ENCODE results near the gene EFCAB6.

The EFCAB6 gene

DNA sequence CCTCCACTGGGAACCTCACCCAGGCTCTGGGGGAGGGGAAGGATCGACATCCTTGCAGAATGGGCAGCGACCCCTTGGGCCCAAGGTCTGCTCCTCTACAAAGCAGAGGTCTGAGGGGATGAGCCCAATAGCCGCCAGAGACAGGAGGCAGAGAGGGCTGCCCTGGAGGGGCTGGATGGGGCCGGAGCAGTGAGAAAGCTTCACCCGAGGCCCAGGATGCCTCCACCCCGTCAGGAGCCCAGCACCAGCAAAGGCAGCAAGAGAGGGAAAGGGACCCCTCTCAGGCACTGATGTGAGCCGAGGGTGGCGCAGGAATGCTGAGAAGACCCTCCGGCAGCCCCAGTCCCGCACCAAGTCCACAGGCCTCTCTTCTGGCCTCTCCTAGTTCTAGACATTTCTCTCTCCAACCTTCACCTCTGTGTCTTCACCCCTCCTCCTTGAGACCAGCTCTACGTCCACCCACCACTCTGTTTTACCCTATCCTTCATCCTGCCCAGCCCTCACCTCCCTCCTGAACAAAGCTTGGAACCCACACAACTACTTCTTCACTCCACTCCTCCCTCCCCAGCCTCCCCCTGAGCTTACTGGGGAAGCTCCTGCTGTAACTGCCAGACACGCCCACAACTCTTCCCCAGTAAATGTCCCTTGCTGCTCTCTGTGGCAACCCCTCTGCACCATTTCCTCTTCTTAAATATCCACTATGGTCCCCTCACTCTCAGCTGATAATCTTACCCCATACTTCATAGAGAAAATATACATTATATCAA, 268.4 kb downstream of the EFCAB6 start:
- no peak for DNase-seq (ENCODE audit: low spot score)

DNA sequence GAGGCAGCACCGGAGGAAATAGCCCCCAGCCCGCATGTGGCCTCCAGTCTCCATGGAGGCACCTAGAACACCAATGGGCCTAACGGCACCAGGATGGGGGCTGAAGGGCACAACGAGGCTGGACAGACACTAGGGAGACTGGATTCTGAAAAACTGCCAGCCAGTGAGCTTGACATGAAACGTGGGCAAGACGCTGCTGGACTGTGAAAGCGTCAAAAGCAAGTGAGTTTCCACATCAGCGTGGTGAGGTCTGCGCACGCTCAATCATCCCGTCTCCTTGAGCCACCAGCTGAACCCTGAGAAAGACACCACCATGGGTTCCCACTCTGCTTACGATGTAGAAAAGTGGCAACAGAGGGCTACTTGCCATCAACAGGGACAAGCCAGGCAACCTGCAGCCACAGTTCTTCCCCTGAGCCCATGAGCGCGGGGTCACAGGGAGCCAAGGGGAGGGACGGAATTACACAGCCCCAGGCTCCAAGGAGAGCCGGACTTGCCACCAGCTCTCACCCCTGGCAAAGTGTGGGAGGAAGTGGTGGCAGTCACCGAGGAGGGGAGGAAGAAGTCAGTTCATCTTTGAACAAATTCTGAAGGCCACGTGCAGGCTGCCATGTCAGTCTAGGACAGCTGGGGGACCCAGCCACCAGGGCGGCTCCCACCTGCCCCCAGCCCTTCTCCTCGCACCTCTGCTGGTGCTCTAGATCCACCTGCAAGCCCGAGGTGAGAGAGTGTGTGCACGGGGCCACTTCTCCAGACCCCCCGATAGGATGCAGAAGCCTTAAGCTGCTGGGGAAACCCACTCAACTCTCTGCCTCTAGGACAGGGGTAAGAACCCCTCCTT, 269.2 kb downstream of the EFCAB6 start:
- no peak for DNase-seq (ENCODE audit: low spot score)

DNA sequence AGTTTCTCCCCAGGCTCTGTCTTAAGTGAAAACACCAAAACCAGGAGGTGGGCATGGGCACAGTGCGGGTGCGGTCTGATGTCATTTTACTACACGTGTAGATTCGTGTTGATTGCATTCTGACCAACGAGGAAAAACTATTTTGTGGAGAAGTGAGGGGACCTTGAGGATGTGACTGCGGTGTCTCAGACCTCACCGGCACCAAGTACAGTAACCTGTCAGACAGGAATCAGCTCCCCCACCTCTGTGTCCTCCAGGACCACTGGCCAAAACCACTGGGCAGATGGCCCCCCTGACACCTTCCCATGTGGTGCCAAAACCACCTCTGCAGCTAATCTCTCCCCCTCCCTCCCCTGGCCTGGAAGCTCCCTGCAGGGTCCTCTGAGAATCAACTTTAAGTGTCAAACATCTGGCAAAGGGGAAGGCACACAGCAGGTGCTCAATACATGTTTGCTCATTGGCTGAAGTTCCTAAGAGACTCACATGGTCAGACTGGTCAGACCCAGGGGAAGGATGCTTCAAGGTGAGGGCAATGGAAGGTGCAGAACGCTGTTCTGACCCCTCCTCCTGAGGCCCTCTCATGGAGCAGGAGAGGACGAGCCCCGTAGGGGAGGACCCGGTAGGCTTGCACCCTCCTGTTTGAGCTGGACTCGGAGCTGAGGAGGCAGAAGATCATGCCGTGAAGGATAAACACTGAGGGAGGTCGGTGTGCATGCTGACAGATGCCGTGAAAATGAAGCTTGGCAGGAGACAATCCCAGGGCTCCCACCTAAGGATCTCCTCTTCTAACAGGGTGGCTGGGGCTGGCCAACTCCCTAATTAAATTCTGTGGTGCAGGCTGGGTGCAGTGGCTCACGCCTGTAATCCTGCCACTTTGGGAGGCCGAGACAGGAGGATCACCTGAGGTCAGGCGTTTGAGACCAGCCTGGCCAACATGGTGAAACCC, 270.4 kb downstream of the EFCAB6 start:
- no peak for DNase-seq (ENCODE audit: low spot score)

DNA sequence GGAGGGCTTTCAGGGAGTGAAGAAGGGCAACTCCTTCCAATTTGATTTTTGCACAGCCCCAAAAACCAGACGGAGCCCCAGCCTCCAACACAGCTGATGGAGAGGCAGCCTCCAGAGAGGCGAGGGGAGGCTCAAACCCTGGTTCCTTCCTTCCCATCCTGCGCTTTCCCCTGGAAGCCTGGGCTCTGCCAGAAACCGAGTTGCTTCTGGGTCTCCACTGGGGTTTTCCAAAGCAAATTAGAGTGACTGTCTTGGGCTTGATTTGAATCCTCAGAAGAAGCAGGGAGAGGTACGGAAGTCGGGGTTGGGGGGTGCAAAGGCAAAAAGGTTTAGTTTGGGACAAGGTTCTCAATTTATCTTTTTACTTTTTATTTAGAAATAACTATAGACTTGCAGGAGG, 271.1 kb downstream of the EFCAB6 start:
- DNase-seq (ENCODE audit: low spot score): no peak

DNA sequence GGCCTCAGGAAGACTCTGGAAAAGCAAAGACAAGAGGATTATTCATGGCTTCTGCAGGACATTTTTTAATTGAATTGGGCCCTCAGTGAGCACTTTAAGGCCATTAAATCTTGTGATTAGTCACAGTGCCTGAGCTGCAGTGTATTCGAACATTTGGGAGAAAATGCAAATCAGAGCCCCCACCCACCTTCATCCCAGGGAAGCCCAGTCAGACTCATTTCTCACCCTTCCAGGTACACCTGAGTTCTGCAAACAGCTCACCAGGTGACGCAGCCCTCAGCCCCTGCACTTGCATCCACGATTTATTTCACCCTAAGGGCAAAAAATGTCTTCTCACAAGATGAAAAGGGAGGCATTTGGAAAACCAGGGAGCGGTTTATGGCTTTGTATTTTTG, 271.6 kb downstream of the EFCAB6 start:
- no peak for DNase-seq (ENCODE audit: low spot score)

DNA sequence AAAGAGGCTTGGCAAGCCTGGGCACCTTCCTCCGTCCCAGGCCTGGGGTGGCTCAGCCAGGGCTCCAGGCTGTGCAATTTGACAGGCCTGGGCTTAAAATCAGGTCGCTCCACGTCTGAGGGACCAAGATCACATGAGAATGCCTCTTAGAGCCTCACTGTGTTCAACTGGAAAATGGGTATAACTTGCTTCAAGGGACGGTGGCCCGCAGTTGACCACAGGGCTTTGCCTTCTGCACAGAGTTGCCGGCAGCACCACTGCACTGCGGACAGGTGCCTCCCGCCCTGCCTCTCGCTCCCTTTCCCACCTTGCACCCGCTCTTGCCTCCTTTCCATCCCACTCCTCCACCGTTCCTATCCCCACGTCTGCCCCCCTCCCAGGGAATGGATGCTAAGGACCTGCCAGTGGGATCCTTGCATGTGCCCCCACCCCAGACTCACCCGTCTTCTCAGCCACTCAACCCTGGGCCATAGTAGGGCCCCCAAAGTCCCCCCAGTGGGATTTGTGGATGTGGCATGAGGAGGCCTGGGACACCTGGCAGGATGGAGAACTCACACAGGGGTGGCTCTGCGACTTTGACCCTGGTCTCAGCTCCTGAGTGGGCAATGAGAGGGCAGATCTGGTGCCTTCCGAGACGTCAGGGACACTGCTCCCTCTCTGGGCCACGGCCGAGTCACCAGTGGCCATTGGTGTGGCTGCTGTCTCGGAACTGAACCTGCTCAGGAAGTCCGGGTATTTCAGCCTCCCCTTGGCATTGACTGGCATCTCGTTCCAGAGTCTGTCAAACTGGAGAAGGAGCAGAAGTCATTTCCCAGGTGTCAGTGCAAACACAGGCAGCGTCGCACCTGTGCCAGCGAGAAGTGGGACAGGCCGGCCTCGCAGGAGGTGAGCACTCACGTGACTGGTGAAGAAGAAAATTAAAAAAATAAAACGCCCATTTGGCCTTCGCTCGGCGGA, 272.3 kb downstream of the EFCAB6 start:
- DNase-seq (ENCODE audit: low spot score): no peak

DNA sequence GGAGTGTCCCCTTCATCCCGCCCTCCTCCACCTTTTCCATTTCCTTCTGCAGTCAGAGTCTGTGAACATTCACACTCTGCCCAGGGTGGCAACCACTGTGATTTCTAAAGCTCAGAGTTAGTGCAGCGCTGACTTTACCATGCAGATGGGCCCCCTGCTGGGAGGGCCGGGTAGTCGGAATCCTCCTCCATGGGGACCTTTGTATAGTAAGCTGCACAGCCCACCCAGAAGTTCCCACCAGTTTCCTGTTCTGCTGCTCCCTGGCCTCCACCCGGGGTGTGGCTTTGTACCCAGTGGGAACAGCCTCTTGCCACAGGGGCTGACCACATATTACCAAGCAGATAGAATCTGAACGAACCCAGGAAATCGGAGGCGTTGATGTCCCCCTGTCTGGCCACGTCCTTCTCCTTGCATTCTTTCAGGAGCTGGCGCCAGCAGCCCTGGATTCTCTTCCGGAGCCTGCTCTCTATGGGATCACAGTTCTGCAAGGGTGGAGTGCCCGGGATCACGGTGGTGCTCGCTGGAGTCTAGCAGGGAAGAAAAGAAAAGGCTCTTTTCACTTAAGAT, 275.0 kb downstream of the EFCAB6 start:
- no peak for DNase-seq (ENCODE audit: low spot score)

DNA sequence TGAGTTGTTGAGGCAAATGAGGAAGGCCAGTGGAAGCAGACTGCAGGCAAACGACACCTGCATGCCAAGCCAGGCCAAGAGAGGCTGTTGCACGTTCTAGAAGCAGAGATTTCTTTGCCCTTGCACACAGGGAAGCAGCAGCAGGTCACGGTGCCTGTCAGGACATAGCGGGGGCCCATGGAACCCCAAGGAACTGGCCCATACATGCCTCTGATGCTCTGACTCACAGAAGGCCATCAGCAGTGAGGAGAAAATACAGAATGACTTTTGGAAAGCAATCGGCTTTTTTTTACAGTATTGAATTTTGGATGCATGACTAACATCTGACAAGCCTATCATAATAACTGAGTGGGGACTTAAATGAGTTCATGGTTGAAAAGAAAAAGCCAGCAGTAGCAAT, 276.4 kb downstream of the EFCAB6 start:
- DNase-seq (ENCODE audit: low spot score): no peak

DNA sequence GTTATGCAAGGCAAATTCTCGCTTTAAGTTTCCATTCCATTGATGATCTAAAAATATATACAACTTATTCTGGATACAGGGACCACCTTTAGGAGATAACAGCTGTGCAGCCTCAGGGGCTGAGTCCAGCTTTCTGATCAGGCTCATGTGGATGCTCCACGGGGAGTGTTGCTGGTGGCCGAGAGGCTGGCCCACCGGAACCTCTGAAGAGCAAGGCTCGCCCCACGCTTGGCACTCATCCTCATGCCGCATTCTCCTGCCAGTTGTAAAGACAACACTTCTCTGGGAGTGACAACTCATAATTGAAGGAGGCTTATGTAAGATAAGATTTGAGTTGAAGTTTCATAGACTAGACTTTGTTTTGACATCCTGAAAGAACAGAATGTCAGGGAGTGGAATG, 276.8 kb downstream of the EFCAB6 start:
- DNase-seq (ENCODE audit: low spot score): no peak

DNA sequence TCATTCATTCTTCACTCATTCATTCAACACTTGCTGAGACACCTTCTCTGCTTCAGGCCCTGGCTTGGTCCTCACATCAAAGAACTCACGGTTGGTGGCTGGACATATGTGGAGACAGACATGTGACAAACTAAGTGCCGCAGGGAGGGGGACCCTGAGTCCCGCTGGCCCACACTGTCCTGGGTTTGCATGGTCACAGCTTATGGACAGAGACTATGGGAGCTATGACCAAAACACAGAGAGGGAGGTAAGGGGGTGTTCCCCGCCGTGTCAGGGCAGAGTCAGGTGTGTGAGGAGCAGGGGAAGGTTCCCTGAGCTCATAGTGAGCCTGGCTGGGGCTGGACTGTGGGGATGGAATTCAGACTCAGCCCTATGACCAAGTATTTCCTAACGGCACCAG, 277.2 kb downstream of the EFCAB6 start:
- no peak for DNase-seq (ENCODE audit: low spot score)

DNA sequence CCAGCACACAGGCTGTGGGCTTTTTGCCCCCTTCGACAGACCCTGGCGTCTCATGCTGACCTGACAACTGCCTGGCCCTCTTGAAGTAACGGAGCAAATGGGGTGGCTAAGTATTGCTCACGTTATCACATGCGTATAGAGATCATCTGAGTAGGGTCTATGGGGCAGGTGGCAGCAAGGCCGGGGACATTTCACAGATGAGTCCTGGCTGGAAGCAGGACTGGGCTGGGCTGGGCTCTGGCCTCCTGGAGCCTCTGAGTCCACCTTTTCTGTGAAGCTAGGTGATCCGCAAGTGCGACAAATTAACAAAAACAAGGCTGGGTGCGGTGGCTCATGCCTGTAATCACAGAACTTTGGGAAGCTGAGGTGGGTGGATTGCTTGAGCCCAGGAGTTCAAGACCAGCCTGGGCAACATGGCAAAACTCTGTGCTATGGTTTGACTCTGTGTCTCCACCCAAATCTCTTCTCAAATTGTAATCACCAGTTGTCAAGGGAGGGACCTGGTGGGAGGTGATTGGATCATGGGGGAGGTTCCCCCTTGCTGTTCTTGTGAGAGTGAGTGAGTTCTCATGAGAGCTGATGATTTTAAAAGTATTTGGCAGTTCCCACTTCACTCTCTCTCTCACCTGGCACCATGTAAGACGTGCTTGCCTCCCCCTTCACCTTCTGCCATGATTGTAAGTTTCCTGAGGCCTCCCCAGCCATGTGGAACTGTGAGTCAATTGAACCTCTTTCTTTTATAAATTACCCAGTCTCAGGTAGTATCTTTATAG, 278.3 kb downstream of the EFCAB6 start:
- DNase-seq (ENCODE audit: low spot score): no peak

DNA sequence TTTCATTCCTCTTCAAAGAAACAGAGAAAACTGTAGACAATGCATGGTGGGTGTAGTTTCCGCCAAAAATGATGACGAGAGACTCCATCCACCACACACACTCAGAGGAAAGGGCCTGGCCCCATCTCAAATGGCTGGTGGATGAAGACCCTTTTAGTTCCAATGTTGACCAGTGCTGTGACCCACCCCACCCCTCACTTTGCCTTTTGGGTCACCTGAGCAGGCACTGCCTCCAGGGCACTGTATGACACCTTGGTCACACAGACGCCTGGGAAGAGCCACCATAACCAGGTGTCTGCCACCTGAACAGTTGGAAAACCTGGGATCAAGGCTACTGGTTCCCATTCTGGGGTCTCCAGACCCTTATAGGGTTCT, 279.0 kb downstream of the EFCAB6 start:
- DNase-seq (ENCODE audit: low spot score): no peak

DNA sequence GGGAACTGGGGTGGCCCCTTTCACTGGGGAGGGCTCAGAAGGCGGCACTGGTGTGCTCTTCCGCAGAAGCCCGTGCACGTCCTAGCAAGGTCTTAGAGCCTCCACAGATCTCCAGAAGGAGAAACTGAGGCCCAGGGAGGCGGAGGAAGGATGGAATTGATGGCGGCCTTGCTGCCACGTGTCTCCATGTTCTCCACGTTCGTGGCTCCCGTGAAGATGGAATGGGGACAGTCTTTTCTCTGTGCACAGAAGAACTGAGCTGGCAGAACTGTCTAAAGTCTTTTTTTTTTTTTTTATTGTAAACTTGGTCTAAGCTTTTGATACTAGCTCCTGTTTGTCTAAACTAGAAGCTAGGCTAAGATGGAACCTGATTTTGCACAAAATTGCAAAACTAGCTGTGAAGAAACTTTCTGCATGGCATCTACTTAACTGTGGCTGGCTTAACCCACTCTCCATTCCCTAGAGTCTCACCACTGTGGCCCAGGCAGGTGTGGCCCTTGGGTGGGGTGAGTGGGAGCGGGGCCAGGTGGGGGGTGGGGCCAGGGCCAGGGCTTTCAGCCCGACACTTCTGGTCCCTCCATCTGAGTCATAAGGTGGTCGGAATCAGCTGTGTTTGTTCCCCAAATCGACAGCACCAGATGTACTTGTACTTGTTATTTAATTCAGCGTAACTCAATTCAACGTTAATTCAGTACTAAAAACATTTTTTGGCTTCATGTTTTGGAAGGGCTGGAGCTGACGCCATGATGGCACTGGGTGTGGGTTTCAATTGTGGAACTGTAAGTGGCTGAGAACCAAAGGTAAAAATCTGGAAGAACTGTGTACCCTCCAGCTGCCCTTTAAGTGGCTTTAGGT, 279.6 kb downstream of the EFCAB6 start:
- no peak for DNase-seq (ENCODE audit: low spot score)

DNA sequence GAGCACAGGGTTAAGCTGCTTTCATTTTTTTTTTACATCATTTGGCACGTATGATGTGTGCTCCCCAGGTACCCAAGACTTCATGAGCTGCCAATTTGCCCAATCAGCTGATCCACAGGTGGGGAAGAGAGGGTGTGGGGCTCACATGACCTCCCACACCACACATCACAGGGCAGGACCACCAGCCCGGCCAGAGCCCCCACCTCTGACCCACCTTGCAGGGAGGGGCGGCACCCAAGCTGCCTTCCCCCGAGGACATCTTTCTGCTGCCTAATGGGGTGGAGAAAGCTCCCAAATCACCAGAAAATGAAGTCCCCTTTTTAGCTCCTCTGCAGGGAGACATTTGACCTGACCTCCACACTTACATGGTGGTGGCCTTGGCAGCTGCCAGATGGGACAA, 280.5 kb downstream of the EFCAB6 start:
- DNase-seq (ENCODE audit: low spot score): no peak

DNA sequence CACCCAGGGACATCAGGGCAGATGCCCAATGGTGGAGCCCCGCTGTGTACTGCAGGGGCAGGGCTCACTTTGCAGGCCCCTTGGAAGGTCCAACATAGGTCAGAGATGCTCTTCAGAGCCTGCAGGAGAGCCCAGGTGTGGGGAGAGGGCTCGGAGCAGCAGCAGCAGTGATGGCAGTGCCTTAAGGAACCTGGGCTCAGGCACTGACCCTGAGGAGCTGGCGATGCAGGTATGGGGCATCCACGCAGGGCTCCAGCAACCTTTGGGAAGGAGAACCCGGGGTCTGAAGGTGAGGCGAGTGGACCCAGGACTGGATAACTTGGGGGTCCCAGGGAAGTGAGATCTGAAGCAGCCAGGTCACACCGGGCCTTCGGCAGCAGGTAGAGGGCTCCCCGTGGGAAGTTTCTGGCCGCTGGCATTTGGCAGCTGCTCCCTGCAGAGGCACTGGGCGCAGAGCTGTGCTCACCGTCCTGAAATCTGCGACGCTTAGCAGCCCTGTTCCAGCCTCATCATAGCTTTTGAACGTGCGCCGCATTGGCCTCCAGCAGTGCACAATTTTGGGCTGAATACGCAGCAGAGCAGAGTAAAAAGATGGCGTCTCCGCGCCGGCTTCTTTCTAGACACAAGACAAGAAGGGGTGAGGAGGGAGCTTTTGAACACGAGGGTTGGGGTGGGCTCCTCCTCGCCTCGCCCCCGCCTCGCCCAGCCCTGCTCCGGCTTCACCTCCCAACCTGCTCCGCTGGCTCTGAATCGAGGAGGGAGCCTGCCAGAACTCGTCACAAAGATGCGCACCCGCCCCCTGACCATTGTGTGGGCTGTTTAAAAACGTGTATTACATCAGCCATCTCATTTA, 281.5 kb downstream of the EFCAB6 start:
- no peak for DNase-seq (ENCODE audit: low spot score)

DNA sequence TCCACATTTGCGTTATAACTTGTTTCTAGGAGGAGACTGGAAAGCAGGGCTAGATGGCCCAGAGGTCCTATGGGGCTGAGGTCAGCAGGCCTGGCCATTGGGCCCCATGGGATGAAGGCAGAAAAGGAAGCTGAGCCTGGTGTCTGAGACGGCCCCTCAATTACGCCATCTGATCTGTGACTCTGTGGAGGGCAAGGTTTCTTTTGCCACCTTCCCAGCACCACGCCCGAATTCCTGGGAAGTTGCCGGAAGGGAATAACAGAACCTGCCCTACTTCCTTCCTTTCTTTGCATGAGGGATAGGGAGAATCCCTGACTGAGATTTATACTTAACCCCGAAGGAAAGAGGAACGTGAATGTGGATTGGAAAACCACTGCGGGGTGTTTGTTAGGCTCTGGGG, 282.2 kb downstream of the EFCAB6 start:
- no peak for DNase-seq (ENCODE audit: low spot score)

DNA sequence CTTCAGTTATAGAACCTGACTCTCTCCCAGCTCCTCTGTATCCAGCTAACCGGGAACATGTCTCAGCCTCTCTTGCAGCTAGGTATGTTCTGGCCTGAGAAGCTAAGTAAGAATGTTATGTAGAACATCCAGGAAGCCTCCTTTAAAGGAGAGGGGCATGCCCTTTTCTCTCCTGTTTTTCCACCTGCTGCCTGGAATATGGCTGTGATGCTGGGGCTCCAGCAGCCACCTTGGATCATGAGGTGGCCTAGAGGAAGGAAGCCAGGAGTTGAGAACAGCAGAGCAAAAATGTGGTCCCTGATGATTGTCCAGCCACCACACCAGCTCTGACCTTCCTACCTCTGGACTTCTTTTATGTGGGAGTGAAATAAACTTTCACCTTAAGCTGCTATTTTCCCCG, 282.6 kb downstream of the EFCAB6 start:
- DNase-seq (ENCODE audit: low spot score): no peak
